Fibroblast of mammary gland (primary cell): Measurements from ENCODE around the gene RBAK.
A peak's percentile ranks its signal among the peaks of the same experiment; 100 is the strongest.

Experiments
- DNase-seq: peaks from one replicate; pipeline ENCODE4 v3.0.0-alpha.2; 2010; ENCODE audit warnings: low read depth
- H3K4me3 ChIP-seq: 2 replicates; pipeline ENCODE4 v1.5.1; 2011; ENCODE audit warnings: low read depth, mild to moderate bottlenecking, low read length, moderate library complexity; ENCODE audit not compliant: control insufficient read depth
- CTCF ChIP-seq: conservative IDR thresholded peaks from 2 replicates; pipeline ENCODE4 v1.5.1; 2011; ENCODE audit warnings: low read depth, low read length, inconsistent platforms; ENCODE audit not compliant: control insufficient read depth, insufficient read depth

The RBAK gene

DNA sequence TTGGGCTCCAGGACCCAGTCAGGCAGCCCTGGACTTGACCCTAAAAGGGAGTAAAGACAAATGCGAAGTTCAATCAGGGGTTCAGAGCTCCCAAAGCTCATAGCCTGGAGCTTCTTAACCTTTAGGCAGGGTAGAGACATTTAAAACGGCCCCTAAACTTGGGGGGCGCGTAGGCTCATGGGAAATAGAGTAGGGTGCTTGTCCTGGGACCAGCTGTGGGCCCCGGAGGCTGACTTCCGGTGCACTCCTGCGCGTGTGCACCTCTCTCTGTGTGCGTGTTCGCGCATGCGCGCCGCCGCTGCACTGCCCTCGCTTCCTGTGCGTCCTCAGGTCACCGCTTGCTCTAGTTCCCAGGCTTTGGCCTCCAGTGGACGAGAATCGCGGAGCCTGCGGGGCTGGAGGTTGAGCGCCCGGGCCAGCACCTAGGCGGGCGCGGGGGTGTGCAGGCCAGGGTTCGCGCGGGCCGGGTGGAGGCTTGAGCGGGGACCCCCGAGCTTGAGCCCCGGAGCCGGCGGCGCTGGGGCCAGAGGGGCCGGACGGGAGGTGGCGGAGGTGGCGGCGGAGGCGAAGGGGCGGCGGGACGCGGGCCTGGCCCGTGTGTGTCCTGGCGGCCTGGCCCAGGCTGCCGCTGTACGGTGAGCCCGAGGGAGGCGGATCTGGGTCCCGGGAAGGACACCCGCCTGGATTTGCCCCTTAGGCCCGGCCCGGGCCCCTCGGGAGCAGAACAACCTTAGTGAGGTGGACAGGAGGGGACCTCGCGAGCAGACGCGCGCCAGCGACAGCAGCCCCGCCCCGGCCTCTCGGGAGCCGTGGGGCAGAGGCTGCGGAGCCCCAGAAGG, at the start of gene RBAK:
RBAK (plus strand) TSS at position 303 of the 839 bp plus-strand sequence. CDS start 2,217 bp downstream, outside the sequence.
- no peak for TF ChIP-seq CTCF
- peak within 1 kb of the TSS; percentile 72 for H3K4me3 ChIP-seq
- DNase-seq: peak; percentile 92

GRCh38 chr7:4996696-4997222, 48.9 kb upstream of the RBAK start:
- no peak overlapping the region for H3K4me3 ChIP-seq
- TF ChIP-seq CTCF: no peak
- DNase-seq: no peak

- no peak for DNase-seq
- no peak for TF ChIP-seq CTCF
- no peak overlapping the region for H3K4me3 ChIP-seq
Measured at GRCh38 chr7:4998244-4998643, 47.4 kb upstream of the RBAK start.

DNA sequence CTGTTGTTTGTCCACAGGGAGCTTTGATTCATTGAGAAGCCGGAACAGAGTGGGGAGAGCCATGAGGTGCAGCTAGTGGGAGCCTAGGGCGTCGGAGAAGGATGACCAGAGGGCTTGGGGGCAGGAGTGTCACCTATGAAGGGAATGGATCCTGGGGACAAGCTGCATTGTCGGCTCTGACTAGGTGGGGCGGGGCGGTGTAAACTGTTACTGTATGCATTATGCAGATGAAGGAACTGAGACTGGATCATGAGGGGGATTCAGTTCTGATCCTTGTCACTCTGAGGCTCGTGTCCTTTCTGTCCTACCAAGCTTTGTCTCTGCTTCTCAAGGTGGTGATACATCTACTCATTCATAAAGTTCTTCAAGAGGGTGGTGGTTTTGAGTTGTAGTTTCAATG, 46.8 kb upstream of the RBAK start:
- DNase-seq: no peak
- no peak overlapping the region for H3K4me3 ChIP-seq
- no peak for TF ChIP-seq CTCF

DNA sequence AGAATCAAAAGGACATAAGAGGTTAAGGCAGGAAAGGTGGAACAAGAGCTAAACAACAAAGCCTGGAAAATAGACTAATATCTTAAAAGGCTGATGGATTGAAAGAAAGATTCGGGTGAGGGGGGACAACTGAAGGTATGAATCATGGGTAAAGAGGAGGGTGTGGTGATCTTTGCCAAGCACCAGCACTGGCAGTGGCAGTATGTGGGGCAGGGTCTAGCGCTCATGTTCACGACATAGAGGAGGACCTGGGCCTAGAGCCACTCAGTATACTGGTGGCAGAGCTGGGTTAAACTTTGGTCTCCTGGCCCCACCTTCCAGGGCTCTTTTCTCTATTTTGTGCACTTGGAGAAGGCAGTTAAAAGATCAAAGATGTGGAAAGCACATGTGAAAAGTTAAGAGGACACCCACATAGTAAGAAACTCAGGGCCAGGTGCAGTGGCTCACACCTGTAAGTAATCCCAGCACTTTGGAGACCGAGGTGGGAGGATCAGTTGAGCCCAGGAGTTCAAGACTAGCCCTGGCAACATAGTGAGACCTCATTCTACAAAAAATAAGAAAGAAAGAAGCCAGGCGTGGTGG, 46.2 kb upstream of the RBAK start:
- no peak for TF ChIP-seq CTCF
- H3K4me3 ChIP-seq: no peak overlapping the region
- DNase-seq: no peak

DNA sequence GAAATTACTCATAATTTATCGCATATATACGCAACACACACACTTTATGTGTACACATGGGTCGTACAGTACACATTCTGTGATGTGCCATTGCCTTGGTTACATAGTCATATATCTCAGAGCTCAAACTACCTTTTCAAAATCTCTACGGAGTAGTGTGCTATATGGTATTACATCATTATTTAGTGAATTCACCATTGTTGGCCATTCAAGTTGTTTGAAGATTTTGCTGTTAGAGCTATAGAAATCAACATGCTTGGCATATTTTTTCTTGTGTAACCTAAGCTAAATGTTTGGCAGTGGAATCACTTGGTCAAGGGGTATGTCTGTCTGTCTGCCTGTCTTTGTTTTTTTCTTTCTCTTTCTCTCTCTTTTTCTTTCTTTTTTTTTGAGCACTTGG, 44.7 kb upstream of the RBAK start:
- DNase-seq: no peak
- no peak for TF ChIP-seq CTCF
- H3K4me3 ChIP-seq: no peak overlapping the region
